ENCODE data around the gene PXK. TPM values are rescaled to one million over a fixed set of nuclear protein-coding genes. Genes with fewer than 3 reads are reported as not detected.

Gene PXK
- total RNA-seq, 4 donors from 2014 or later = 22.7 to 51.3 (median 41.0) TPM

DNA sequence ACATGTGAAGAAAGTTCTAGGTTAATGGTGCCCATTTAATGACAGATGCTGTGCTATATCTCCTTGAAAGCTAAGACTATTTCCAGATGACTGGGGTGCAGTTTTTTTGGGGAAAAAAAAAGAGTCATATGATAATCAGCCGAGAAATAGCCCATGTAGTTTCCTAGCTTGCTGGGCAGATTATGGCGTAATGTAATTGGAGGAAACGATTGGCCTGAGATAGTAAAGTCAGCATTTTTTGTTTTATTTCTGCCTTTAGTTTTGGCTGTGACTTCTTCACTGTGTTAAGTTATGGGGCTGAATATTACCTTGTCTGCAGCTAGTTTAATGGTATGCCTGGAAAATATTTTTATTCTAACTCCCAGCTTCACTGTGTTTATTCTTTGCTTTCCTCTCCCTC, 77.0 kb downstream of the PXK start:
- no peak for DNase-seq (ENCODE audit: low spot score in 2 of 2)
- Histone ChIP-seq H3K4me3 (no peak overlapping the region), H3K4me1 (peaks cover 0 to 10% (median 2%) of the 10 kb centered on the region in 4 donors), H3K36me3 (peaks cover 0 to 83% (median 8%) of the 10 kb centered on the region in 3 donors), H3K27me3 (no peaks in the 10 kb centered on the region), H3K27ac (no peak overlapping the region), H3K9me3 (no peaks in the 10 kb centered on the region)
- 75 to 79% methylated on average over 3 of the region's 3 CpGs for WGBS, 2 donors
- TF ChIP-seq CTCF (IDR thresholded peaks at IDR 0.05) (no peak), EP300 (IDR thresholded peaks at IDR 0.05) (no peak), POLR2A (IDR thresholded peaks at IDR 0.05) (no peak)

GRCh38 chr3:58411036-58411435, 78.3 kb downstream of the PXK start:
- whole genome bisulfite sequencing, 2 donors = 72 to 93% methylated on average over 3 of the region's 3 CpGs

GRCh38 chr3:58411851-58412830, 79.4 kb downstream of the PXK start:
- Histone ChIP-seq H3K36me3 (peaks cover 0 to 63% (median 8%) of the 10 kb centered on the region in 3 donors), H3K27ac (no peak overlapping the region), H3K9me3 (no peaks in the 10 kb centered on the region), H3K4me1 (peaks cover 0 to 14% (median 2%) of the 10 kb centered on the region in 4 donors), H3K4me3 (no peak overlapping the region), H3K27me3 (no peaks in the 10 kb centered on the region)
- DNase-seq (ENCODE audit: low spot score in 2 of 2) = no peak
- TF ChIP-seq EP300 (IDR thresholded peaks at IDR 0.05) = no peak
- no peak for TF ChIP-seq POLR2A (IDR thresholded peaks at IDR 0.05)
- TF ChIP-seq CTCF (IDR thresholded peaks at IDR 0.05) = no peak
- WGBS, 2 donors = 85 to 94% methylated on average over 8 of the region's 8 CpGs

More at GRCh38 chr3:58411036-58411435, 78.3 kb downstream of the PXK start:
- Histone ChIP-seq H3K36me3 (peaks cover 0 to 69% (median 8%) of the 10 kb centered on the region in 3 donors), H3K4me3 (no peak overlapping the region), H3K9me3 (no peaks in the 10 kb centered on the region), H3K27me3 (no peaks in the 10 kb centered on the region), H3K4me1 (peaks cover 0 to 14% (median 2%) of the 10 kb centered on the region in 4 donors), H3K27ac (no peak overlapping the region)
- DNase-seq (ENCODE audit: low spot score in 2 of 2) = no peak
- no peak for TF ChIP-seq CTCF (IDR thresholded peaks at IDR 0.05)
- no peak for TF ChIP-seq POLR2A (IDR thresholded peaks at IDR 0.05)
- TF ChIP-seq EP300 (IDR thresholded peaks at IDR 0.05) = no peak

GRCh38 chr3:58414538-58415197, 82.0 kb downstream of the PXK start:
- DNase-seq (ENCODE audit: low spot score in 2 of 2) = peak in 1 of 2 donors; percentile 84
- peaks cover 0 to 18% (median 4%) of the 10 kb centered on the region in 4 donors for H3K4me1 ChIP-seq
- peak overlapping the region in 2 of 4 donors; percentile 38 to 49 for H3K27ac ChIP-seq
- H3K27me3 ChIP-seq = no peaks in the 10 kb centered on the region
- TF ChIP-seq EP300 (IDR thresholded peaks at IDR 0.05) (peak in 1 of 2 donors; percentile 17), POLR2A (IDR thresholded peaks at IDR 0.05) (no peak), CTCF (IDR thresholded peaks at IDR 0.05) (peak; percentile 68 to 84 (median 77))
- peaks cover 0 to 41% (median 0%) of the 10 kb centered on the region in 3 donors for H3K36me3 ChIP-seq
- H3K4me3 ChIP-seq = no peak overlapping the region
- H3K9me3 ChIP-seq = no peaks in the 10 kb centered on the region

Data from tibial nerve (tissue), 4 donors.